Limb (tissue), 2 donors: ENCODE data around the gene CDK17.
"Not testable (repeated sequence)": the region's sequence is repeated elsewhere in the genome, so short reads cannot be mapped to it uniquely, and the experiment has no call there.

Experiments
- DNase-seq, 2 donors: peaks; one replicate each; pipeline ENCODE4 v3.0.0-alpha.2; 2016; ENCODE audit errors: extremely low spot score in 2 of 2

CDK17 gene

DNA sequence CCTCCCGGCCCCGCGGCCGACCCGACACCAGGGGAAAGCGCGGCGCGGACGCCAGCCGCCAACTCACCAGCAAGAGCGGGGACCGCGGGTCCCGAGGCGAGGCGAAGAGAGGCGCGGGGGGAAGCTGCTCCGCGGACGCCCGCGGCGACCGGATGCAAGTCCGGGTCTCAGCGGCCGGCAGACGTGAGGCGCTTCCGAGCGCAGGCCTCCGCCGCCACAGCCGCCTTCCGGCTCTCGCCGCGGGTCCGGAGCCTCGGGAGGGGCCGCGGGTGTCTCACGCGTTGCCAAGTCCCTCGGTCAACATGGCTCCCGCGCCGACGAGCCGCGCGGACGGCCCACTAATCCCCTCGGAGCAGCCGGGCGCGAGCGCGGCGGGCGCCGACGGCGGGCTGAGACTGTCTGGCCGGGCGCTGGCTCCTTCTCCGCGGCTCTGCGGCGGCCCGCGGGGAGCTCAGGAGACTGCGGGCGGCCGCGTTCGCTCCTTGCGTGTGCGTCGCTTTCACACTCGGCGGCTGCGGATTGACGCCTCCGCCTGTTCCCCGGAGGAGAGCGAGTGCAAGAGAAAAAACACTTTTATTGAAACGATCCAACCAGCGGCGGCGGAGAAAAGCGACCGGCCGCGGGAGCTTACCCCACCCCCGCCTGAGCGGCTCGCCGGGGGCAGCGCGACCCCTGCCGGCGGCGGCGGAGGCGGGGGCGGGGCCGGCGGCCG lies at the start of gene CDK17:
CDK17 (minus strand) TSS at position 521 of the 712 bp plus-strand sequence. CDS start 65,603 bp downstream, outside the sequence.
- peak; percentile 84 to 92 for DNase-seq

- no peak for DNase-seq
Measured at GRCh38 chr12:96448300-96448699, 48.1 kb upstream of the CDK17 start.

DNA sequence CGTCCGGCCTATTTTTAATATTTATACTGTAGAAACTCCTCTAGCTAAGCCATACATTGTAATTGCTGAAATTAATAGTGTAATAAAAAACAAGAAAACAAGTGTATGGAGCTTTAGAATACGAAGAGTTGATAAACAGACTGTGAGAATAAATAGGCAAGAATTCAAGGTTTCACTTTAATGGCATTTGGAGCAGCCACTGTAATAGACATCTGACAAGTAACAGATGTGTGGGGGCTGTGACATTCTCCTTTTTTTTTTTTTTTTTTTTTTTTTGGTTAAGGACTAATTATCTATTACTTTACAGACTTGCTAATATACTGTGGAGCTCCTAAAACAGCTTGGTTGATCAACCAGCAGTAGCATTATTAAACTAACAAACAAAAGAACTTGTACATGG lies 47.0 kb upstream of the CDK17 start:
- no peak for DNase-seq

- no peak for DNase-seq
Measured at GRCh38 chr12:96445691-96446583, 45.7 kb upstream of the CDK17 start.

DNA sequence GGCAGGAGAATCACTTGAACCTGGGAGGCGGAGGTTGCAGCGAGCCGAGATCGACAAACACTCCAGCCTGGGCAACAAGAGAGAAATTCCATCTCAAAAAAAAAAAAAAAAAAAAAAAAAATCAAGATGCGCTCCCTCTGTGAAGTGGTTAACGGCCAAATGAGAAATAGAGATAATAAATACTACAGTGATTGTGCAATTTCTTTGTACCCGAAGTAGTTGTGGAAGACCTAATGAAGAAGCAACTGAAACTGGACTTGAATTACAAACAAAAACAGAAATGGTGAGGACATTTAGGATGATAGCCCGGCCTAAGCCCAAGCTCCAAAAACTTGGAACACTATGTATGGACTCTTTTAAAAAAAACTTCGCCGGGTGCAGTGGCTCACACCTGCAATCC lies 44.2 kb upstream of the CDK17 start:
- DNase-seq: no peak

DNA sequence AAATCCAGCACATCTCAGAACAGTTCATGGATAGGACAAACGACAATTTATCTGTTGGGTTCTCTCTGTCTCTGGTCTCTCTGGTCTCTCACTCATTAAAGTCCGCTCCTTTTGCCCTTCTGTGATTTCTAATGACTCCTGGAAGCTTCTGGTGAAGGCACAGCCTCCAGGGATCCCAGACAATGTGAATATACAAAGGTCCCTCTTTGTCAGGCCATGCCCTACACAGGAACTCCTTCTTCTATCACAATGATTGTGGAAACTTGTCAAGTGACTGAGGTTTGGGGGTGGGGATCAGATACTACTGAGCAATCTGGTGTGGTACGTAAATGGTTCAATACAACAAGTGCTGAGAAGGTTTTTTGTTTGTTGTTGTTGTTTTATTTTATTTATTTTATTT lies 42.7 kb upstream of the CDK17 start:
- no peak for DNase-seq

- DNase-seq: no peak
Measured at GRCh38 chr12:96441816-96442215, 41.6 kb upstream of the CDK17 start.

DNA sequence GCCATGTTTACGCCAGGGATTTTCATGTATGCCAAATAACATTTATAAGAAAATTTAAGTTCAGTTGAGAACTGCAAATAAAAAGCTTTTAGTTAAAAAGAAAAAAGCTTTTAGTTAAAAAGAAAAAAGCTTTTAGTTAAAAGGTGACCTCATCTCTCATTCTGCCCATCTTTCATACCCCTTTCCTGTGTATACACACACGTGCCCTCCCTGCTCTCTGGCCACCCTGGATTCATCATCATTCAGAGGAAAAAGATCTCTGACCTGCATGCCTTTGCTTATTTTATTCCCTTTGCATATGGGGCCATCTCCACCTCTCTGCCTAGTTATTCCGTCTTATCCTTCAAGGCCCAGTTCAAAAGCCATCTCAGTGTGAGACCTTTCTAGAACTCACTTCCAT lies 38.1 kb upstream of the CDK17 start:
- DNase-seq: no peak

DNA sequence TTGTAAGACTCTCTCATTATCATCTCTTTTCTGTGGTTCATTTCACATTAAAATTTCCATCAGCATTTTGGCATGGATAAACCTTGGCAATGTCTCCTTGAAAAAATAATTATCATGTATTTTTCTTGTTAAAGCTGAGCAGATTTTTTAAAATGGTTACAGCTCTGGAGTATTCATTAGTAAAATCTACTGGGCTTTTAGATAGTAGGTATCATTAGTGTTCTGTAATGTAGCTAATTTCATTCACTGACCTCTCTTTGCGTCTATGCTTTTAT lies 36.9 kb upstream of the CDK17 start:
- DNase-seq: no peak

- no peak for DNase-seq
Measured at GRCh38 chr12:96436366-96437170, 36.3 kb upstream of the CDK17 start.

- DNase-seq: no peak
Measured at GRCh38 chr12:96434107-96434506, 33.9 kb upstream of the CDK17 start.

DNA sequence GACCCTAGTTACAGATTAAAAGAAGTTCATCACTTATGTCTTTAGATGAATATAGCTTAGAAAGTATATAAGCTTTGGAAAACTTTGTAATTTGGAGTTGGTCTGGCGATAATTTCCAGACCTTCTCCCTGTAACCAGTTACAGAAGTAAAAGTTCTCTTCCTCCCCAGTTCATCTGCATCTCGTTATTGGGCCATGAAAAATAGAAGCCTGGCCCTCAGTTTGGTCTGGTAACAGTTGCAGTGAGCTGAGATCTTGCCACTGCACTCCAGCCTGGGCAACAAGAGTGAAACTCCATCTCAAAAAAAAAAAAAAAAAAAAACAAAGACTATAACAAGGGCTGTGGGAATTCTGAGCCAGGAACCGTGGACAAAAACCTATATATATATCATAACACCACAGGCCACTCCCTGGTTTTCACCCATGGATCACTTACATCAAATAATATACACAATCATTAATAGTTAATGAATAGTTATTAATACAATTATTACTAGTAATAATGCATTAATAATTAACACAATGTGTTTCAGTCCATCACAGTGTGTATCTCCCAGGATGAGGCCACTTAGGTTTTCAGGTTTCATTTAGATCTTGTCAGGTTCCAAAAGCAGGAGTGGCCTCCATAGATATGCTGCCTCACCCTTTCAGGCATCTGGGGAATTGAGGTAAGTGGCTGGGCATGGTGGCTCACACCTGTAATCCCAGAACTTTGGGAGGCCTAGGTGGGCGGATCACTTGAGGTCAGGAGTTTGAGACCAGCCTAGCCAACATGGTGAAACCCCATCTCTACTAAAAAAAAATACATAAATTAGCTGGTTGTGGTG lies 32.5 kb upstream of the CDK17 start:
- DNase-seq: not testable (repeated sequence)

- no peak for DNase-seq
Measured at GRCh38 chr12:96431067-96431466, 30.8 kb upstream of the CDK17 start.

DNA sequence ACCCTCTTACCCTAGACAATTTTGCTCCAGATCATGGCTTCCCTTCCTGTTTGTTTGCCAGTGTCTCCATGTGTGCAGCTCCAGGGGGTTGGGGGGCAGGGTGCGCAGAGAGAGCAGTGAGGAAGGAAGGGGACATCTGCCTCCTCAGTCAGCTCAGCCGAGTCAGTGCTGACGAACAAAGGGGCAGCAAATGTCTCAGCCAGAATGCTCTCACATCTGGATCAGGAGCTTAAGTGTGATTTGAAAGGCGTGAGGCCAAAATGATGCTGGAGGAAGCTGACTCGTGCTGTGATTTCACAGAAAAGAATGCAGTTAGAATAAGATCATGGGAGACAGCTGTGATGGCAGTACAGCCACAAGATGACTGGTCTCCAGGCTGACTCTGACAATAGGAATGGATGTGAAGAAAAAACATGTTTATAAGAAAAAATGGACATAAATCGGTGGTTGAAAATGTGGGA lies 27.1 kb upstream of the CDK17 start:
- DNase-seq: peak; percentile 67 to 85

GRCh38 chr12:96425951-96426350 lies 25.7 kb upstream of the CDK17 start:
- no peak for DNase-seq

DNA sequence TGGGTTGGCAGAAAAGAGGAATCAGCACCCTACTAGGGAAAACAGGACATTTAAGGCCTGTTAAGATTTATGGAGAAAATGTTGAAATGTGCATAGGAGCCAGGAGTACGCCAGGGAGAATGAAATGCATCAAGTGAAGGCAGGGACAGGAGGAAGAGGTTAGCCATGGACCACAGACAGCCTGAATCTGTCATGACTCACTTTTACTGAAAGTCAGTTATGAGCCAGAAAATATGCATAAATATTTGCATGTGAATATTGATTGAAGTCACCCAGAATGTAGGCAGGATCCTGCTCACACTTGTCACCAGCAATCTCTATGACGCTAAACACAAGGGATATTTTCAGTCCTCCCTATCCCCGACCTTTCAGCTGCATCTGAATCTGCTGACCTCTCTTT lies 25.1 kb upstream of the CDK17 start:
- no peak for DNase-seq

GRCh38 chr12:96424601-96425000 lies 24.4 kb upstream of the CDK17 start:
- DNase-seq: no peak

- no peak for DNase-seq
Measured at GRCh38 chr12:96422192-96422591, 22.0 kb upstream of the CDK17 start.

DNA sequence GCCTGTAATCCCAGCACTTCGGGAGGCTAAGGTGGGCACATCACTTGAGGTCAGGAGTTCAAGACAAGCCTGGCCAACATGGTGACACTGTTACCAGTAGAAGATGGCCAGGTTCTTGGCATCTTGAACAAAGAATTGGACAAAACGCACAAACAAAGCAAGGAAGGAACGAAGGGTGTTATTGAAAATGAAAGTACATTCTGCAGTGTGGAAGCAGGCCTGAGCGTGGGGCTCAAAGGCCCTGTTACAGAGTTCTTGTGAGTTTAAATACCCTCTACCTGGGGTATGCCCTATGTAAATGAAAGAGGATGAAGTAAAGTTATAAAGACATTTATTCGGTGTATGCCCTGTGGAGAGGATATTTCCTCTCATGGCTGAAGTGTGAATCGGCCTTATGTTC lies 20.8 kb upstream of the CDK17 start:
- no peak for DNase-seq

DNA sequence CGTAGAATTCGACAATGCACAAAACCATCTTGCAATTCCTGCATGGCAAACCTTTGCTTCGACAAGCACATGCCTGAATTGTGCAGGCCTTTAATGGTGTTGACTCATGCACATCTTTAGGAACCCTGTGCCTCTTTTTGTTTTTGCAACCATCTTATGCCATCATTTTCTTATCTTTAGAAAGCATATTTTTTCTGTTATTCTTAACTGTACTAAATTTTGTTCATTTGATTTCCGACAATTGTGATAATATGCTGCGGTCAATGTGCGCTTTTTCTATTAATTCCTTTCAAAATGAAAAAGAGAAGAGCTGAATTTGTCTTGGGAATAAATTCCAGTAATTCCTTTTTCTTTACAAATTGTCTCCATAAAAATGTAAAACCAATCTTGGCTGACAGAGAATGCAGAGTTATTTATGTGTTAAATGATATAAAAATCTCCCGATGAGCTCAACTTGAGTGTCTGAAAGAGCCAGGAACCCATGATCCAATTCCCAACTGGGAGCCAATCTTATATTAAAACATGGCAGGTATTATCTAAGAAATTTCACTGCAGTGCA lies 20.1 kb upstream of the CDK17 start:
- DNase-seq: no peak
